GM12874 (cell line): ENCODE measurements around the gene KCNQ5.

ENCODE experiments used
- TF ChIP-seq, protein P1 (sequence below): IDR thresholded peaks from 2 replicates; pipeline ENCODE4 v1.5.1; 2011; ENCODE audit warnings: low read depth, mild to moderate bottlenecking, control low read depth, low read length, moderate library complexity; ENCODE audit not compliant: insufficient read depth

The KCNQ5 gene

GRCh38 chr6:72627539-72627938, 5.7 kb downstream of the KCNQ5 start:
- TF ChIP-seq, protein P1, sequence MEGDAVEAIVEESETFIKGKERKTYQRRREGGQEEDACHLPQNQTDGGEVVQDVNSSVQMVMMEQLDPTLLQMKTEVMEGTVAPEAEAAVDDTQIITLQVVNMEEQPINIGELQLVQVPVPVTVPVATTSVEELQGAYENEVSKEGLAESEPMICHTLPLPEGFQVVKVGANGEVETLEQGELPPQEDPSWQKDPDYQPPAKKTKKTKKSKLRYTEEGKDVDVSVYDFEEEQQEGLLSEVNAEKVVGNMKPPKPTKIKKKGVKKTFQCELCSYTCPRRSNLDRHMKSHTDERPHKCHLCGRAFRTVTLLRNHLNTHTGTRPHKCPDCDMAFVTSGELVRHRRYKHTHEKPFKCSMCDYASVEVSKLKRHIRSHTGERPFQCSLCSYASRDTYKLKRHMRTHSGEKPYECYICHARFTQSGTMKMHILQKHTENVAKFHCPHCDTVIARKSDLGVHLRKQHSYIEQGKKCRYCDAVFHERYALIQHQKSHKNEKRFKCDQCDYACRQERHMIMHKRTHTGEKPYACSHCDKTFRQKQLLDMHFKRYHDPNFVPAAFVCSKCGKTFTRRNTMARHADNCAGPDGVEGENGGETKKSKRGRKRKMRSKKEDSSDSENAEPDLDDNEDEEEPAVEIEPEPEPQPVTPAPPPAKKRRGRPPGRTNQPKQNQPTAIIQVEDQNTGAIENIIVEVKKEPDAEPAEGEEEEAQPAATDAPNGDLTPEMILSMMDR, result no peak

GRCh38 chr6:72631480-72631879, 9.6 kb downstream of the KCNQ5 start:
- TF ChIP-seq, protein P1, result no peak

- TF ChIP-seq, protein P1, result no peak
Measured at GRCh38 chr6:72635636-72636035, 13.8 kb downstream of the KCNQ5 start.

DNA sequence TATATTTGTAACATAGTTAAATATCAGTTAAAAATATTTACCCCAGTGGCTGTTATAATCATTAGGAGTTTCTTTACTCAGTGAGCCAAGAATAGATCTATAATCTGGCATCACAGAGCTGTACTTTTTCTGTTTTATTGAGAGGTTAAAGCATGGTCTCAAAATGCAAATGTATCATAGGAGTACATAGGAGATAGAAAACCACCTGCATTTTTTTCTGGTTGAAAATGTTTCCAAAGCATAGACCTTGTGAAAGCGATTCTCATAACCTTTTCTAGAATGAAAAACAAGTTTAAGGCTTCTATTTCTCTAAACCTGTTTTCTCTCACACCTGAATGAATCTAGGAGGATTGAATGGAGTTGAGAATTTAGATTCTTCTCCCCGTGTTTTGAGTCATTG, 14.4 kb downstream of the KCNQ5 start:
- TF ChIP-seq, protein P1, result no peak

DNA sequence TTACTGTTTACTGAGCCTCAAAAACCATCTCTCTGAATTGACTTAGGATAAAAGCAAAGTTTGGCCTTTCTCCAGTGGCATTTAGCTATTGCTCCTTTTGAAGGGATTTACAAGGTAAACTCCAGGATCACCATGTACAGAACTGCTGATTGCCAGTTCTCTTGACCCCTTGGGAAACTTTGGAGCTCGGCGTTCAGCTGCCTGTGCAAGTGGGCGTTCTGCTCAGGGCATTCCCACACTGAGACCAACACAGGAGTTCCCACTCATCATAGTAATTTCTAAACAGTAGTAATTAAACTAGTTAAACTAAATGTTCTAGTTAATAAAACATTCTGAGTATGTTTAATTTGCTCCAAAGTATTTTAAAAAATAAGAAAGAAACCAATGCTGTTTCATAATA, 14.9 kb downstream of the KCNQ5 start:
- TF ChIP-seq, protein P1, result no peak

GRCh38 chr6:72639920-72640614, 18.2 kb downstream of the KCNQ5 start:
- TF ChIP-seq, protein P1, result no peak

GRCh38 chr6:72640615-72640930, 18.7 kb downstream of the KCNQ5 start:
- TF ChIP-seq, protein P1, result no peak
